Neural progenitor cell (in vitro differentiated cells): ENCODE results near the gene CNPY2. TPM values are rescaled to one million over a fixed set of nuclear protein-coding genes. Genes with fewer than 3 reads are reported as not detected.
"Not testable (repeated sequence)": the region's sequence is repeated elsewhere in the genome, so short reads cannot be mapped to it uniquely, and the experiment has no call there.

Experiments
- DNase-seq: peaks from one replicate; pipeline ENCODE4 v3.0.0-alpha.2; 2016; ENCODE audit warnings: low spot score
- H2AFZ ChIP-seq: fragments of 200-600 bp; sonication (generic); replicated peaks from 2 replicates; pipeline ENCODE4 v1.6.1; 2016; ENCODE audit warnings: antibody characterized with exemption
- H3F3A ChIP-seq: fragments of 200-600 bp; sonication (generic); 2 replicates; pipeline ENCODE4 v1.6.1; 2016; ENCODE audit warnings: antibody characterized with exemption, low read depth
- H3K27ac ChIP-seq: fragments of 200-600 bp; sonication (generic); 2 replicates; pipeline ENCODE4 v1.5.1; 2016; ENCODE audit warnings: mild to moderate bottlenecking
- H3K27me3 ChIP-seq: fragments of 200-600 bp; sonication (generic); 2 replicates; pipeline ENCODE4 v1.6.1; 2016; ENCODE audit warnings: mild to moderate bottlenecking, moderate library complexity
- H3K36me3 ChIP-seq: fragments of 200-600 bp; sonication (generic); 2 replicates; pipeline ENCODE4 v1.5.1; 2016
- H3K4me1 ChIP-seq: fragments of 200-600 bp; sonication (generic); 2 replicates; pipeline ENCODE4 v1.6.1; 2016; ENCODE audit warnings: mixed run types
- H3K4me2 ChIP-seq: fragments of 200-600 bp; sonication (generic); 2 replicates; pipeline ENCODE4 v1.6.1; 2016
- H3K4me3 ChIP-seq: fragments of 200-600 bp; sonication (generic); 2 replicates; pipeline ENCODE4 v1.5.1; 2016
- H3K79me2 ChIP-seq: fragments of 200-600 bp; sonication (generic); 2 replicates; pipeline ENCODE4 v1.6.1; 2016; ENCODE audit warnings: low read depth
- H3K9ac ChIP-seq: fragments of 200-600 bp; sonication (generic); 2 replicates; pipeline ENCODE4 v1.6.1; 2016
- H3K9me3 ChIP-seq: fragments of 200-600 bp; sonication (generic); 2 replicates; pipeline ENCODE4 v1.5.1; 2016; ENCODE audit warnings: low read depth
- H4K20me1 ChIP-seq: fragments of 200-600 bp; sonication (generic); 2 replicates; pipeline ENCODE4 v1.6.1; 2016; ENCODE audit warnings: low read depth
- H3K27ac Mint-ChIP-seq: 3 replicates; pipeline ENCODE4 v1.8.0; 2021; ENCODE audit warnings: mixed read lengths
- H3K27me3 Mint-ChIP-seq: 2 replicates; pipeline ENCODE4 v1.8.0; 2022; ENCODE audit warnings: low read depth, mild to moderate bottlenecking, inconsistent platforms, moderate library complexity, mixed read lengths; ENCODE audit not compliant: insufficient read depth
- H3K36me3 Mint-ChIP-seq: 3 replicates; pipeline ENCODE4 v1.8.0; 2021; ENCODE audit warnings: mixed read lengths
- H3K4me1 Mint-ChIP-seq: 3 replicates; pipeline ENCODE4 v1.8.0; 2021; ENCODE audit warnings: mixed read lengths
- H3K4me3 Mint-ChIP-seq: 3 replicates; pipeline ENCODE4 v1.8.0; 2021; ENCODE audit warnings: mild to moderate bottlenecking, moderate library complexity, mixed read lengths
- H3K9me3 Mint-ChIP-seq: 3 replicates; pipeline ENCODE4 v1.8.0; 2020; ENCODE audit warnings: mixed read lengths
- EZH2 ChIP-seq: fragments of 200-600 bp; sonication (generic); IDR thresholded peaks from 2 replicates; pipeline ENCODE4 v1.6.1; 2017; ENCODE audit warnings: antibody characterized with exemption, mild to moderate bottlenecking, moderate library complexity
- EZH2phosphoT487 ChIP-seq: fragments of 200-600 bp; sonication (generic); IDR thresholded peaks from 2 replicates; pipeline ENCODE4 v1.6.1; 2017; ENCODE audit warnings: antibody characterized with exemption
- total RNA-seq: library from RNA; depleted of rRNA; stranded (reverse); fragments of >200 nt; gene quantifications from 2 replicates; pipeline ENCODE4 v1.2.3, GENCODE V29; 2015; ENCODE audit warnings: low replicate concordance
- TF ChIP-seq, protein P1 (sequence below): fragments of 200-600 bp; sonication (generic); IDR thresholded peaks from 2 replicates; pipeline ENCODE4 v1.5.1; 2017; ENCODE audit warnings: antibody characterized with exemption, mild to moderate bottlenecking

CNPY2 gene
- total RNA-seq, 1 donor from 2014 or later: 128 TPM

- Histone ChIP-seq H3K4me1 (no peaks in the 10 kb centered on the region), H3K9me3 (no peaks in the 10 kb centered on the region), H3K9ac (no peak overlapping the region), H4K20me1 (no peaks in the 10 kb centered on the region), H3K27me3 (no peaks in the 10 kb centered on the region), H3K27ac (no peak overlapping the region), H3K4me3 (no peak overlapping the region), H3K79me2 (no peaks in the 10 kb centered on the region), H3K36me3 (peaks cover 5% of the 10 kb centered on the region), H2AFZ (no peak overlapping the region), H3K4me2 (no peak overlapping the region), H3F3A (no peaks in the 10 kb centered on the region)
- Mint-ChIP-seq H3K36me3 (peaks cover 34% of the 10 kb centered on the region), H3K9me3 (no peaks in the 10 kb centered on the region), H3K4me3 (no peak overlapping the region), H3K27ac (peak overlapping the region; percentile 17), H3K4me1 (peaks cover 3% of the 10 kb centered on the region), H3K27me3 (peaks cover 2% of the 10 kb centered on the region)
- DNase-seq: no peak
- TF ChIP-seq, protein P1, sequence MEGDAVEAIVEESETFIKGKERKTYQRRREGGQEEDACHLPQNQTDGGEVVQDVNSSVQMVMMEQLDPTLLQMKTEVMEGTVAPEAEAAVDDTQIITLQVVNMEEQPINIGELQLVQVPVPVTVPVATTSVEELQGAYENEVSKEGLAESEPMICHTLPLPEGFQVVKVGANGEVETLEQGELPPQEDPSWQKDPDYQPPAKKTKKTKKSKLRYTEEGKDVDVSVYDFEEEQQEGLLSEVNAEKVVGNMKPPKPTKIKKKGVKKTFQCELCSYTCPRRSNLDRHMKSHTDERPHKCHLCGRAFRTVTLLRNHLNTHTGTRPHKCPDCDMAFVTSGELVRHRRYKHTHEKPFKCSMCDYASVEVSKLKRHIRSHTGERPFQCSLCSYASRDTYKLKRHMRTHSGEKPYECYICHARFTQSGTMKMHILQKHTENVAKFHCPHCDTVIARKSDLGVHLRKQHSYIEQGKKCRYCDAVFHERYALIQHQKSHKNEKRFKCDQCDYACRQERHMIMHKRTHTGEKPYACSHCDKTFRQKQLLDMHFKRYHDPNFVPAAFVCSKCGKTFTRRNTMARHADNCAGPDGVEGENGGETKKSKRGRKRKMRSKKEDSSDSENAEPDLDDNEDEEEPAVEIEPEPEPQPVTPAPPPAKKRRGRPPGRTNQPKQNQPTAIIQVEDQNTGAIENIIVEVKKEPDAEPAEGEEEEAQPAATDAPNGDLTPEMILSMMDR: no peak
- TF ChIP-seq EZH2phosphoT487: no peak
- no peak for TF ChIP-seq EZH2
Observed at GRCh38 chr12:56350662-56351061, 34.9 kb upstream of the CNPY2 start.

DNA sequence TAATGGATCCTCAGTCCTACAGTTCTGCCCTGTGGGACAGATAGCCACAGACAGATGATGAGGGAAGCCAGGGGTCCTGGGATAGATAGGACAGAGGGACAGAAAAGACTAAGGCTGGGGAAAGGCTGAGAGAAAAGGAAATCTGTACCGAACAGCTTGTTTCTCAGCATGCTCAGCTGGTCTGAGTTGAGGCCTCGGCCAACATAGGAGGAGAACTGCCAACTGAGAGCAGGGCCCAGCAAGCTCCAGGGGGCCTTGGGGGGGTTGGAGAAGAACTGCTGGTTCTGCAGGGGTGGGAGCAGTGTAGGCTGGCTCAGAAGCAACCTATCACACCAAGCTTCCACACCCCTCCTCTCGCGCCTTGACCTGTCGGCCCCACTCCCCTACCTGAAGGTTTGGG, 33.0 kb upstream of the CNPY2 start:
- Histone ChIP-seq H3K9me3 (no peaks in the 10 kb centered on the region), H3F3A (no peaks in the 10 kb centered on the region), H3K27me3 (no peaks in the 10 kb centered on the region), H4K20me1 (no peaks in the 10 kb centered on the region), H3K79me2 (no peaks in the 10 kb centered on the region), H2AFZ (no peak overlapping the region), H3K9ac (no peak overlapping the region), H3K4me1 (no peaks in the 10 kb centered on the region), H3K36me3 (peaks cover 5% of the 10 kb centered on the region), H3K4me3 (no peak overlapping the region), H3K4me2 (no peak overlapping the region), H3K27ac (no peak overlapping the region)
- TF ChIP-seq EZH2phosphoT487: no peak
- TF ChIP-seq, protein P1: no peak
- TF ChIP-seq EZH2: no peak
- H3K27ac Mint-ChIP-seq: no peak overlapping the region
- peaks cover 31% of the 10 kb centered on the region for H3K36me3 Mint-ChIP-seq
- no peak for DNase-seq
- no peak overlapping the region for H3K4me3 Mint-ChIP-seq
- peaks cover 2% of the 10 kb centered on the region for H3K27me3 Mint-ChIP-seq
- no peaks in the 10 kb centered on the region for H3K9me3 Mint-ChIP-seq
- H3K4me1 Mint-ChIP-seq: peaks cover 3% of the 10 kb centered on the region

DNA sequence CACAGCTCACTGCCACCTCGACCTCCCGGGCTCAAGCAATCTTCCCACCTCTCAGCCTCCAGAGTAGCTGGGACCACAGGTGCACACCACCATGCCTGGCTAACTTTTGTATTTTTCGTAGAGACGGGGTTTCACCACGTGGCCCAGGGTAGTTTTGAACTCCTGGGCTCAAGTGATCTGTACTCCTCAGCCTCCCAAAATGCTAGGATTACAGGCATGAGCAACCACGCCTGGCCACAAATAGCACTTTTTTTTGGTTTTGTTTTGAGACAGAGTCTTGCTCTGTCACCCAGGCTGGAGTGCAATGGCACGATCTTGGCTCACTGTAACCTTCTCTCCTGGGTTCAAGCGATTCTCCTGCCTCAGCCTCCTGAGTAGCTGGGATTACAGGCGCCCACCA, 31.5 kb upstream of the CNPY2 start:
- not testable (repeated sequence) for H3K36me3 ChIP-seq, H3K4me1 Mint-ChIP-seq

DNA sequence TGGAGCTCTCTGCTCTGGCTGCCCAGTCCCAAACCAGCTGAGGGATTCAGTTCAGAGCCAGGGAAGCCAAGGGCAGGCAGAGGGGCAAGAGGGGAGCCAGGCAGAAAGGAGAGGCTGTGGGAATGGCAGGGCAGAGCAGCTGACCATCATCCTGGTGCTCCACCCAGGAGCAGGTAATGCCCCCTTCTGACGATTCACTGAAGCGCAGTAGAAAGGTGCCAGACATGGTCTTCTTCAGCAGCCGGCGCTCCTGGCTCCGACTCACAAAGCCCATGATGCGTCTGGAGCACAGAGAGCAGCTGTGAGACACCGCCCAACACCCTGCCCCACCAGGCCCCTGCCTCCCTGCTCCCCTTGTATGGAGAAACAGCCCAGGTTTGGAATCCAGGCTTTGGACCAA, 30.9 kb upstream of the CNPY2 start:
- no peaks in the 10 kb centered on the region for H4K20me1 ChIP-seq
- H3K36me3 ChIP-seq: peaks cover 5% of the 10 kb centered on the region
- no peak for TF ChIP-seq EZH2phosphoT487
- TF ChIP-seq, protein P1: peak; percentile 18
- H3K27me3 ChIP-seq: no peaks in the 10 kb centered on the region
- Mint-ChIP-seq H3K4me3 (no peak overlapping the region), H3K4me1 (peaks cover 3% of the 10 kb centered on the region), H3K36me3 (peaks cover 31% of the 10 kb centered on the region), H3K9me3 (no peaks in the 10 kb centered on the region), H3K27me3 (peaks cover 2% of the 10 kb centered on the region), H3K27ac (no peak overlapping the region)
- no peak overlapping the region for H3K4me3 ChIP-seq
- no peaks in the 10 kb centered on the region for H3K4me1 ChIP-seq
- H2AFZ ChIP-seq: no peak overlapping the region
- no peak overlapping the region for H3K4me2 ChIP-seq
- no peaks in the 10 kb centered on the region for H3F3A ChIP-seq
- no peak overlapping the region for H3K27ac ChIP-seq
- DNase-seq: no peak
- H3K79me2 ChIP-seq: no peaks in the 10 kb centered on the region
- no peaks in the 10 kb centered on the region for H3K9me3 ChIP-seq
- H3K9ac ChIP-seq: no peak overlapping the region

More for the DNA sequence above, 31.5 kb upstream of the CNPY2 start:
- H3K4me1 ChIP-seq, H3K4me2 ChIP-seq, H4K20me1 ChIP-seq, H3K9me3 ChIP-seq, H3K9ac ChIP-seq, H2AFZ ChIP-seq, H3K27me3 Mint-ChIP-seq, DNase-seq, H3F3A ChIP-seq, H3K9me3 Mint-ChIP-seq, H3K4me3 Mint-ChIP-seq, H3K4me3 ChIP-seq, H3K27ac Mint-ChIP-seq, H3K27ac ChIP-seq, H3K27me3 ChIP-seq, H3K79me2 ChIP-seq: not testable (repeated sequence)
- peaks cover 31% of the 10 kb centered on the region for H3K36me3 Mint-ChIP-seq

- H3K27me3 Mint-ChIP-seq, H3K27me3 ChIP-seq, H4K20me1 ChIP-seq, H3K9ac ChIP-seq, H3K4me3 Mint-ChIP-seq, H3K9me3 Mint-ChIP-seq, H3K79me2 ChIP-seq, H3K9me3 ChIP-seq, DNase-seq, H3K27ac ChIP-seq, H3K4me3 ChIP-seq, H3K27ac Mint-ChIP-seq, H2AFZ ChIP-seq, H3K4me2 ChIP-seq, H3K36me3 ChIP-seq: not testable (repeated sequence)
- H3F3A ChIP-seq: peaks cover 18% of the 10 kb centered on the region
- peaks cover 11% of the 10 kb centered on the region for H3K4me1 Mint-ChIP-seq
- H3K36me3 Mint-ChIP-seq: peaks cover 11% of the 10 kb centered on the region
- H3K4me1 ChIP-seq: peaks cover 20% of the 10 kb centered on the region
Observed at GRCh38 chr12:56342290-56342689, 26.5 kb upstream of the CNPY2 start.
